ENCODE data around the gene CCDC169. TPM values are rescaled to one million over a fixed set of nuclear protein-coding genes. Genes with fewer than 3 reads are reported as not detected.

The CCDC169 gene
- total and polyA plus RNA-seq, 12 donors, result 0.15 to 5.4 (median 1.4) TPM

- no peak for ATAC-seq
- Histone ChIP-seq H3K9me3 (peaks cover 0 to 11% (median 0%) of the 10 kb centered on the region in 11 donors), H3K4me3 (no peak overlapping the region), H3K36me3 (no peaks in the 10 kb centered on the region), H3K27me3 (peaks cover 0 to 5% (median 0%) of the 10 kb centered on the region in 7 donors), H3K4me1 (peaks cover 2 to 18% (median 9%) of the 10 kb centered on the region in 9 donors), H3K27ac (no peak overlapping the region)
- 62 to 68% methylated on average over 3 of the region's 3 CpGs for WGBS, 2 donors
- TF ChIP-seq CTCF (IDR thresholded peaks at IDR 0.05), result no peak
- DNase-seq, result no peak
- intact Hi-C loops (cut with DNase I), result loop anchor here in 1 of 10 donors (10.0 kb wide), 1 partner anchor 101 kb away; no protein-coding TSS in a partner anchor
Measured at GRCh38 chr13:36294096-36294495, 3.5 kb downstream of the CCDC169 start.

GRCh38 chr13:36293497-36293896, 4.1 kb downstream of the CCDC169 start:
- 88 to 89% methylated on average over 1 of the region's 1 CpG for WGBS, 2 donors
- Histone ChIP-seq H3K27me3 (peaks cover 0 to 5% (median 0%) of the 10 kb centered on the region in 7 donors), H3K4me1 (peaks cover 1 to 18% (median 9%) of the 10 kb centered on the region in 9 donors), H3K27ac (no peak overlapping the region), H3K36me3 (no peaks in the 10 kb centered on the region), H3K4me3 (no peak overlapping the region), H3K9me3 (peaks cover 0 to 17% (median 0%) of the 10 kb centered on the region in 11 donors)
- intact Hi-C loops (cut with DNase I), result loop anchor here in 1 of 10 donors (10.0 kb wide), 1 partner anchor 101 kb away; no protein-coding TSS in a partner anchor
- no peak for DNase-seq
- ATAC-seq, result no peak
- no peak for TF ChIP-seq CTCF (IDR thresholded peaks at IDR 0.05)

- H3K27me3 ChIP-seq, result peaks cover 0 to 3% (median 0%) of the 10 kb centered on the region in 7 donors
- H3K27ac ChIP-seq, result no peak overlapping the region
- H3K4me1 ChIP-seq, result no peaks in the 10 kb centered on the region
- H3K4me3 ChIP-seq, result no peak overlapping the region
- H3K9me3 ChIP-seq, result peaks cover 0 to 27% (median 0%) of the 10 kb centered on the region in 11 donors
- intact Hi-C loops (cut with DNase I), result loop anchor here in 5 of 10 donors (5.0 to 10.0 kb wide), 5 partner anchors 103 to 456 kb away; no protein-coding TSS in a partner anchor
- no peak for TF ChIP-seq CTCF (IDR thresholded peaks at IDR 0.05)
- DNase-seq (no peak), ATAC-seq (no peak)
- H3K36me3 ChIP-seq, result no peaks in the 10 kb centered on the region
Measured at GRCh38 chr13:36288794-36289391, 8.7 kb downstream of the CCDC169 start.

- no peak overlapping the region for H3K4me3 ChIP-seq
- peaks cover 0 to 4% (median 0%) of the 10 kb centered on the region in 9 donors for H3K4me1 ChIP-seq
- H3K36me3 ChIP-seq, result no peaks in the 10 kb centered on the region
- no peak overlapping the region for H3K27ac ChIP-seq
- WGBS, 2 donors, result 85 to 87% methylated on average over 2 of the region's 2 CpGs
- intact Hi-C loops (cut with DNase I), result loop anchor here in 5 of 10 donors (5.0 to 10.0 kb wide), 5 partner anchors 106 to 459 kb away; no protein-coding TSS in a partner anchor
- peaks cover 0 to 27% (median 0%) of the 10 kb centered on the region in 11 donors for H3K9me3 ChIP-seq
- no peaks in the 10 kb centered on the region for H3K27me3 ChIP-seq
- DNase-seq (no peak), ATAC-seq (no peak)
- TF ChIP-seq CTCF (IDR thresholded peaks at IDR 0.05), result no peak
Measured at GRCh38 chr13:36286006-36286405, 11.6 kb downstream of the CCDC169 start.
